Measurements from ENCODE around the gene TMEFF1. TPM values are rescaled to one million over a fixed set of nuclear protein-coding genes. Genes with fewer than 3 reads are reported as not detected.

Gene TMEFF1
- total RNA-seq, 1 experiment from 2014 or later = 65.5 TPM

- no peak for DNase-seq
- no peak overlapping the region for H3K9ac ChIP-seq (ENCODE audit: extremely low read depth, insufficient read length, low read length)
- no peaks in the 10 kb centered on the region for H3K4me1 ChIP-seq (ENCODE audit: insufficient read depth, low read length)
- no peak overlapping the region for H2AK5ac ChIP-seq (ENCODE audit: insufficient read length, low read length)
- no peak overlapping the region for H3K18ac ChIP-seq (ENCODE audit: insufficient read length, low read depth, low read length)
- no peak overlapping the region for H2BK5ac ChIP-seq (ENCODE audit: insufficient read length, low read length)
- H3K23ac ChIP-seq (ENCODE audit: insufficient read length, low read depth, low read length) = no peak overlapping the region
- no peak overlapping the region for H3T11ph ChIP-seq (ENCODE audit: low read length)
- no peaks in the 10 kb centered on the region for H3K9me3 Mint-ChIP-seq
- H3K14ac ChIP-seq (ENCODE audit: insufficient read depth, low read length) = no peak overlapping the region
- no peak overlapping the region for H2BK15ac ChIP-seq (ENCODE audit: low read depth, low read length)
- no CpG with 5 or more reads among the region's 7 CpGs for WGBS (ENCODE audit: extremely low coverage, insufficient read length, low lambda C conversion rate)
- H2BK20ac ChIP-seq (ENCODE audit: low read depth, low read length, poor library complexity, severe bottlenecking) = no peak overlapping the region
- no peaks in the 10 kb centered on the region for H3K27me3 ChIP-seq (ENCODE audit: insufficient read depth, low read length)
- no peak overlapping the region for H3K56ac ChIP-seq (ENCODE audit: insufficient read length, low read depth, low read length)
- H2BK120ac ChIP-seq (ENCODE audit: low read depth, low read length, poor library complexity, severe bottlenecking) = no peak overlapping the region
- H4K20me1 ChIP-seq (ENCODE audit: control insufficient read depth, insufficient read depth, insufficient read length) = no peaks in the 10 kb centered on the region
- no peak overlapping the region for H3K4ac ChIP-seq (ENCODE audit: low read depth, low read length)
- peaks cover 0 to 5% of the 10 kb centered on the region in 2 experiments; a peak in 1 of 4 replicates for H3K4me1 Mint-ChIP-seq
- H4K5ac ChIP-seq (ENCODE audit: insufficient read length, low read depth, low read length) = no peak overlapping the region
- H3K79me1 ChIP-seq (ENCODE audit: insufficient read depth, low read depth, low read length, poor library complexity, severe bottlenecking) = no peaks in the 10 kb centered on the region
- no peak overlapping the region for H3K4me3 Mint-ChIP-seq
- H3K27me3 Mint-ChIP-seq (ENCODE audit: low read depth) = no peaks in the 10 kb centered on the region
- H4K91ac ChIP-seq (ENCODE audit: insufficient read length, low read depth, low read length) = no peak overlapping the region
- no peak overlapping the region for H2BK12ac ChIP-seq (ENCODE audit: insufficient read length, low read depth, low read length)
- H3K79me2 ChIP-seq (ENCODE audit: insufficient read depth, low read length) = no peaks in the 10 kb centered on the region
- H4K8ac ChIP-seq (replicated peaks; ENCODE audit: insufficient read length, low read depth, low read length) = no peak overlapping the region
- H3K23me2 ChIP-seq (ENCODE audit: insufficient read length, low read depth, low read length, poor library complexity, severe bottlenecking) = no peaks in the 10 kb centered on the region
- H3K9me3 ChIP-seq (ENCODE audit: control insufficient read depth, low read depth, low read length) = no peaks in the 10 kb centered on the region
- H3K36me3 Mint-ChIP-seq (ENCODE audit: insufficient read depth in 1 of 3, low read depth in 3 of 3) = peaks cover 2 to 22% (median 14%) of the 10 kb centered on the region in 3 experiments; a peak in 6 of 7 replicates
- H3K4me2 ChIP-seq (ENCODE audit: insufficient read depth, insufficient read length, low read length) = no peak overlapping the region
- no peak for TF ChIP-seq CTCF (conservative IDR thresholded peaks at IDR 0.05)
- no peak overlapping the region for H3K27ac ChIP-seq (ENCODE audit: insufficient read length, low read depth, low read length)
- no peak overlapping the region for H3K27ac Mint-ChIP-seq
- no peak overlapping the region for H2AFZ ChIP-seq (ENCODE audit: low read length)
Observed at GRCh38 chr9:100586093-100586492, 113.1 kb downstream of the TMEFF1 start.
